HG03442 (cell line): ENCODE measurements around the gene AMDHD1.
"Not testable (repeated sequence)": the region's sequence is repeated elsewhere in the genome, so short reads cannot be mapped to it uniquely, and the experiment has no call there.

Experiments
- ATAC-seq: cut with Tn5 transposase; IDR thresholded peaks from one replicate; pipeline ENCODE4 v1.9.1; 2021; ENCODE audit warnings: mild to moderate bottlenecking, moderate library complexity; ENCODE audit not compliant: unreplicated experiment

The AMDHD1 gene

DNA sequence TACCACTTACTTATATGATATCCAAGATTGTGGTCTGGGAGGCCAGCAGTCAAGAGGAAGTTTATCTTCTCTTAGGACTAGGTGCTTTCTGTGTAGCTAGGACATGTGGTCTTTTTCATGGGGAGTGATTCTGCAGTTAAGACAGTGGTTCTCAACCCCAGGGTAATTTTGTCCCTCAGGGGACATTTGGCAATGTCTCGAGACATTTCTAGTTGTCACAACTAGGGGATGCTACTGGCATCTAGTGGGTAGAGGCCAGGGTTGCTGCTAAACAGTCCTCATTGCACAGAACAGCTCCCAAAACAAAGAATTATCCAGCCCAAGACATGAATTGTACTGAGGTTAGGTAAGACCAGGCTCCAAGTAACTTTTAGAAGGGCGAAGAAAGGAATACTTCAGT lies 20.0 kb downstream of the AMDHD1 start:
- ATAC-seq, result no peak

DNA sequence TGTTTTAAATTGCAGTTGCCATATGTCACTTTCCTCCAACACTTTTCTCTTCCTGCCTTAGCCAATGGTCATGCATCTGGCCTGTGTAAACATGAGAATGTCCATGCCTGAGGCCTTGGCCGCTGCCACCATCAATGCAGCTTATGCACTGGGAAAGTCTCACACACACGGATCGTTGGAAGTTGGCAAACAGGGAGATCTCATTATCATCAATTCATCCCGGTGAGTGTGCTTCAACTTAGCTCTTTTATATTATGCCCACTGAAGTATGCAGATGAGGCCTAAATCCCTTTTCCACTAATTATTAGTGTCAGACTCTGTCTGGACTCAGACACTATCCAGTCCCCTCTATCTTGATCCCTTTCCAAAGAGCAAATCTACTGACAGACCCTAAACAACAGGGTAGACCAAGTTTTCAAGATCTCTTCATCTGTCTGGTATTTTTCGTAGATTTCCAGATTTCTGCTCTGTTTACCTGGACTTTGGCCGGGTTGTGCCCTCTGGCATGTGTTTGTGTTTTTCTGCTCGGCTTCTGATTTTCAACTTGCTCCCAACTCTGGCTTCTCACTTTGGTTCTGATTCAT lies 23.2 kb downstream of the AMDHD1 start:
- no peak for ATAC-seq

DNA sequence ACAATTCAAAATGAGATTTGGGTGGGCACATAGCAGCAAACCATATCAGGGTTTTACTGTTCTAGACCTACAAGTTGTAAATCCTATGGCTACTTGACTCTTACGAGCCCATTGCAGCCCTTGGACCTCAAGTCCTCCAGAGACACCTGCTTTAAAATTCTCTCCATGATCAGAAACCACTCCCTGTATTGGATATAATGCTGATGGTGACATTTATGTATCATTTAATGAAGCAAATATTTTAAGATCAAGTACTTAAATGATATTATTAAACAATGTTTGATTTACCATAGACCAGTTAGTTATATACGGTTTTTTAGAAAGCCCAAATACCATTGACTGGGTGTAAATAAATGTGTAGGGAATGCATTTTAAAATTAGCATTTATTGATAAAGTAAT lies 24.2 kb downstream of the AMDHD1 start:
- ATAC-seq, result no peak

DNA sequence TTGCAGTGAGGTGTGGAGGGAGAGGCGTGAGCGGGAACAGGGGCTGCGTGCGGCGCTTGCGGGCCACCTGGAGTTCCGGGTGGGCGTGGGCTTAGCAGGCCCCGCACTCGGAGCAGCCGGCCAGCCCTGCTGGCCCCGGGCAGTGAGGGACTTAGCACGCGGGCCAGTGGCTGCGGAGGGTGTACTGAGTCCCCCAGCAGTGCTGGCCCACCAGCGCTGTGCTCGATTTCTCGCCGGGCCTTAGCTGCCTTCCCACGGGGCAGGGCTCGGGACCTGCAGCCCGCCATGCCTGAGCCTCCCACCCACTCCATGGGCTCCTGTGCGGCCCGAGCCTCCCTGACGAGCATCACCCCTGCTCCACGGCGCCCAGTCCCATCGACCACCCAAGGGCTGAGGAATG lies 26.0 kb downstream of the AMDHD1 start:
- ATAC-seq, result not testable (repeated sequence)

DNA sequence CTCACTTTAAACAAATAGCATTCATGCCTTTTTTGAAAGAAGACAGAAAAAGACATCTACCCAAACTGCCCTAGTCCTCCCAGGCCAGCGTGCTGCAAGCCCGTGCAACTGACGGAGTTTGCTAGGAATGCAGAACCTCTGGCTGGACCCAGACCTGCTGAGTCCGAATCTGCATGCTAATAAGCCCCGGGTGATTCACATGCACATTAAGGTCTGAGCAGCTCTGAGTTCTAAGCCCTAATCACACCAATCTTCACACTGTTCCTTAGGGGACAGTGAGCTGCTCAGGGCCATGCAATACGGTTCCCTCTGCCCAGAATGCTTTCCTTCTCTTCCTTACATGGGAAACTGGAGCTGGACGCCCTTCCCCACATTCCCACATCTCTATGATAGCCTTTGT lies 27.8 kb downstream of the AMDHD1 start:
- no peak for ATAC-seq

DNA sequence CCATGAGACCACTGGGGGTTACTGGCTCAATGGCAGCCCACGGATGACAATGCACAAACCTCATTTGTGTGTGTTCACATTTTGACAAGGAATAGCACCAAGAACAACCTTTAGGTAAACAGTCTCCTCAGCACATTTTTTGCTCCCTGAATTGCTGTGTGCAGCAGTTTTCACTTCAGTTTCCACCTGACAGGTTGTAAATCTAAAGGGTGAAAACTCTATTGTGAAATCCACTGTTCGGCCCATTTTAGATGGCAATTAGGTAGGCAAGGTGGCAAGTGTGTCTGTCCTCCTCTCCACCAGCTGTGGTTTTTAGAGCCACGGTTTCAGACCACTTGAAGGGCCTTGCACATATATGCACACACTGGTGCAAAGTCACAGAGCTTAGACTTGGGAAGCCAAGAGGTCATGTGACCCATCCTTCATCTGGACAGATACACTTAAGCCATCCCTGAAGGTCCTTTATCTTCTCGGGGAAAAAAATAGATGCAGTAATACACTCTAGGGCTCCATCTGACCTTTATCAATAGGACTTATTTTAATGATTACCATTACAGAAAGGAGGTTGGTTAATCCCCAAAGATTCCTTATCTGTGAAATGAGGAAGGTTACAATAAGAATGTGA lies 29.8 kb downstream of the AMDHD1 start:
- ATAC-seq, result no peak

DNA sequence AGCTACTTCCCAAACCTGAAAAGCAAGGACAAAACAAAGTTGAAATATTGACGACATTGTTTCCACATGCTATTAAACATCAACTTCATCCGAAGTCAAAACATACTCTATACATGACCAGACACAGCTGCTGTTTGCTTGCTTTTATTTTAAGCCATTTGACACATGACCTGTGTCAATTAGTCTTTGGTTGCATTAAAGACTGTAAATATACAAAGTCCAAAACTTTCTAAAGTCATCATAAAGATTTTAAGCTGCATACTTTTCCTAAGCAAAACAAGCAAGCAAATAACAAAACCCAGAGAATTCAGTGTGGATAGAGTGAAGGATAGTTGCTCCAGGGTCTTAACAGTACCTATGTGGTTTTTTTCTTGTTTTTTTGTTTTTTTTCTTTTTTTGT lies 31.2 kb downstream of the AMDHD1 start:
- ATAC-seq, result no peak

DNA sequence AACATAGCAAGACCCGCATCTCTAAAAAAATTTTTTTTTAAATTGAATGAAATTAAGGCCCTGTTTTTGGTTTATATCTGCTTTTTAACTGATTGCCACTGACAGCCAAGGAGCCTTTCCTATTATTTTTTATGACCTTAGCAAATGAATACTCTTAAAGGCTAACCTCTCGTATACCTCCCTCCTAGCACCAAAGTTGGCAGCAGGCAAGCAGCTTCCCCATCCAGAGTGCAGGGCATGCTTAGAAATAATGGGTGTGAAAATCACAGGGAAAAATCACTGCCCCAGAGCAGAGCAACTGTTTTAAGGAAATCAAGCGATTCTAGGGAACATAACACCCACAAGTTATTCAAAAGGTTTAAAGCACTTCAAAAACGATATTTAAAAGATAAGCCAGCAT lies 32.4 kb downstream of the AMDHD1 start:
- no peak for ATAC-seq

DNA sequence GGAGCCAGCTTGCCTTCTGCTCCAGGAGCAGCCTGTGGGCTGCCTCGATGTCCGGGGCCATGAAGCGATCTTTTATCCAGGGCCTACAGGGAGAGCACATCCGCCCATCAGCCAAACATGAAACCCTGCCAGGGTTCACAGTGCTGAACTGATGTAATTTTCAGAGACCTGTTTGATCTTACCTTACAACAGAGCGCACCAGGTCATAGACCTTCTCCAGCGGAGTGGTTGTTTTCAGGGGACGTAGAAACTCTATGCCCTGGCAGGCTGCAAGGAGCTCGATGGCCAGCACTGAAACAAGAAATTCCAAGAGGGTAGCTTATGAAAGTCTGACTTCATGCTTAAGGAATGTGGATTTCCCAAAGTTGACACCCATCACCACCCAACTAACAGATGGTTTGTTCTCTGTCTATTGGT lies 33.3 kb downstream of the AMDHD1 start:
- no peak for ATAC-seq

DNA sequence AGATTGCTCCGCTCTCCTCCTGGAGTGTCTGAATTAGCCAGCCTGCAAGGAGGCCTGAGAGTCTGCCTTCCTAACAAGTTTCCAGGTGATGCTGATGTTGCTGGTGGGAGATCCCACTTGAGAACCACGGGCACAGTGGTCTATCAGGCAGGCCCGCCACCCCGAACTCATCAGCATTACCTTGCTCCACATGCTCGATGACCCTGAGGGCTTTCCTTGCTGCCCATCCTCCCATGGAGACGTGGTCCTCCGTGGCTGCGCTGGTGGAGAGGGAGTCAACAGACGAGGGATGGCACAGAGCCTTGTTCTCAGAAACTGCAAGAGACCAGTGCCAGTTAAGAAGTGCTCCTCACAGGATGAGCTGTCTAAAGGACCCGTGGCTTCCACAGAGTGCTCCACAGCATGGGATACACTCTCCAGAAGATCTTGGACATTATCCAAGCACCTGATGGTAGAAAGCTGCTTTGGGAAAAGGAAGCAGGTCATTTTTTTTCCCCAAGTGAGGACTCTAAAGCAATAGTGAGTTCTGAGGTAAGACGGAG lies 34.7 kb downstream of the AMDHD1 start:
- no peak for ATAC-seq

DNA sequence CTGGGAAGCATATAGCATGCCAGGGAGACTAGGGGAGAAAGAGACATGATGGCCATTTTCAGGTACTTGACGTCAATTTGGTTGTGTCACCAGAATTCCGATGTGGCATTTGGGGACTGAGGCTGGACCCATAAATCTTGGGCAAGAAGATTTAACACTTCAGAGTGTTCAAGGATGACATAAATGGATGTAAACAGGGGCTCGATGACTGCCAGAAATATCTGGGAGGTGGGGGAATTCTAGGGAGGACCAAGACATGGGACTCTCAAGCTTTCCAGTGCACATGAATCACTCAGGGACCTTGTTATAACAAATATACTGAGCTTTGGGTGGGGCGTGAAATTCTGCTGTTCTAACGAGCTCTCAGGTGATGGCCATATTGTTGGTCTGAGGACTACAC lies 35.2 kb downstream of the AMDHD1 start:
- ATAC-seq, result no peak

DNA sequence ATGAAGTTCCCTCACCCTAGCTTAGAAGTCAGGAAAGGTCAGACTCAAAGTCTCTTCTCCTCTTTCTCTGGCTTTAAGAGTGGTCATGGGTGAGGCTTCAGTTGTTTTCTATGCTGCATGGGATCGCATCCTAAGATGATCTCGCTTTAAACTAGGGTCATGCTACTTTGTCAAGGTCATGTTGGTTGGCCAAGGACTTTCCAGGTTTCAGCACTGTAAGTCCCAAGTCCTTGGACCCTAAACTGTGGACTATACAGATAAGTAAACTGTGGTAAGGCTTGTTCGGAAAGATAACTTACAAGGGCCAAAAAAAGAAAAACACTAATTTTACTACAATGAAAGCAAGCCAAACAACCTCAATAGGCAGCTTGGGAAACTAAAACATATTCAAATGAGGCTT lies 35.6 kb downstream of the AMDHD1 start:
- ATAC-seq, result no peak

DNA sequence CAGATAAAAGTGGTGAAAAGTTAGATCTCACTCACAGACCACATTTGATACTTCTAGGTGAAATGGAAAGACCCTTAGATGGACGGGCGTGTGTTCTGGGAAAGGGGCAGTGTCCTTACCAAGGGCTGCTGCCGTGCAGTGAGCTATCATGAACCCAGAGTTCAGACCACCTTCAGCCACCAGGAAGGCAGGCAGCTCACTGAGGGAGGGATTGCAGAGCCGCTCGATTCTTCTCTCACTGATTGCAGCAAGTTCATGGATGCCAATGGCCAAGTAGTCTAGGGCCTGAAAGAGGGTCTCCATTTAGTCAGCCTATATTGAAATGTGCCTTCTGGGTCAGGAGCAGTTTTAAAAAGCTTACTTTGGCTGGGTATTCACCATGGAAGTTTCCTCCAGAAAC lies 37.3 kb downstream of the AMDHD1 start:
- ATAC-seq, result no peak

DNA sequence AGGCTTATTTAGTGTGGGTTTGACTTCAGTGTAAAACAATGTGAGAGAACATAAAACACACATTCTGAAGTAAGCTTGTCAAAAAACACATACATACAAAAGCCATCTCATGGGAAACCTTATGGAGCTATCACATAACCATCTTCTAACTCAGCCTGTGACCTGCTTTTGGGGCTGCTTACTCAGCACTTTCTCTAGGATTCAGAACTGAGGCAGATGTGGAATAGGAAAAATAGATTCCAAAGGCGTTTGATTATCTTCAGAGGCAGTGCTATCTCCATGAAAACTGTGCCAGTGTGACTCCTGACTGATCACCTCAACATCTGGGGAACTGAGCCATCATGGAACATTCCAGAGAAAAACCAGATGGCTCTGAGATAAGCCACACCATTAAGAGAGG lies 39.5 kb downstream of the AMDHD1 start:
- no peak for ATAC-seq

DNA sequence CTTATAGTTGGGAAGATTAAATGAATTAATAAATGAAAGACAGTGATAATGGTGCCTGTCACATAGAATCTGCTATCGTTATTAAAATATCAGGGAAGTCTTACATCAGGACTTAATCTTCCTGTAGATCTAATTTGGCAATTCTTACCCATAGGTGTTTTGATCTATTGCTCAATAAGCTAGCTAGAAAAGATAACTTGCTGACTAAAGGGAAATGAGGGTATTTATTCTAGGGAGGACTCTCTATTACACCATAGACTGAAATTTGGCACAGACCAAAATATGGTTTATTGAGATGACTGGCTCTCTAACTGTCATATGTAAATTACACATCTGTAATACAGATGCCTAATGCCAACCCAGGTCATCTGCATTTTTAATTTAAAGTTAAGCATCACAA lies 41.6 kb downstream of the AMDHD1 start:
- no peak for ATAC-seq

DNA sequence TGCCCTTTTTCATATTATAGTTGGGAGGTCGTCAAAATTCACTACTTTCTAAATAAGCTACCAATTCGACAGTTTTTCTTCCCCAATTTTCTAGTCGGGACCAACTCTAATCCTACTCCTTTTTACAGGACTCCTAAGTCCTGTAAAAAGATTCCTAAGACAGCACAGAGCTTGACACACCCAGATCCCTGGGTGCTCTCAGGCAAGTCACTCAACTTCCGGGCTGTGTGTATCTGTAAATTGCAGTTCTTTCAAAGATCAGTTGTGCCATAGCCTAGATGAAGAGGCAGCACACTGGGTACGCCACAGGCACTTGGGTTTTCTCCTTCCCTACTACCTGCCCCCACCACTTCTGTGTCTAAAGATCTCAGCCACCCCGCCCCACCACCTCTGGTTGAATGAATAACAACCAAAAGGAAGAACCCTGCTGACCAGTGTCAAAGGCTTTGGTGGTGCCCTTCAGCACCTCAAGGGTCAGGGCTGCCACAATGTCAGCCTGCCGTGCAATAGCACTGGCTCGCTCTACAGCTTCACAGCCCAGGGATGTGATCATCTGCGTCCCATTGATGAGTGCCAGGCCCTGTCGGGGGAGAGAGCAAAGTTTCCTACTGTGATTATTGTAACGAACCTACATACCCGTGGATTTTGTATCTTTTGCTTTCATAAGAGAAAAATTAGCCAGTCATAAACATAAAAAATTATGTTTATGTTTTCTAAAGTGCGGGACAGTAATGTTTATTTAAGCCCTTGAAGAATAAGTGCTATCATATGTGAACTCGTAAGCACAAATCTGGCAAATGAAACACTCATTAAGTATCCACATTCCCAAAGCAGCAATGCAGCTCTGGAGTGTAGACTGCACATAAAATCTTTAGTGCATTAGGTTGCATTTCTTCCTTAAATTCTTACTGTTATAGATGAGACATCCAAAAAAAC lies 43.8 kb downstream of the AMDHD1 start:
- ATAC-seq, result no peak

DNA sequence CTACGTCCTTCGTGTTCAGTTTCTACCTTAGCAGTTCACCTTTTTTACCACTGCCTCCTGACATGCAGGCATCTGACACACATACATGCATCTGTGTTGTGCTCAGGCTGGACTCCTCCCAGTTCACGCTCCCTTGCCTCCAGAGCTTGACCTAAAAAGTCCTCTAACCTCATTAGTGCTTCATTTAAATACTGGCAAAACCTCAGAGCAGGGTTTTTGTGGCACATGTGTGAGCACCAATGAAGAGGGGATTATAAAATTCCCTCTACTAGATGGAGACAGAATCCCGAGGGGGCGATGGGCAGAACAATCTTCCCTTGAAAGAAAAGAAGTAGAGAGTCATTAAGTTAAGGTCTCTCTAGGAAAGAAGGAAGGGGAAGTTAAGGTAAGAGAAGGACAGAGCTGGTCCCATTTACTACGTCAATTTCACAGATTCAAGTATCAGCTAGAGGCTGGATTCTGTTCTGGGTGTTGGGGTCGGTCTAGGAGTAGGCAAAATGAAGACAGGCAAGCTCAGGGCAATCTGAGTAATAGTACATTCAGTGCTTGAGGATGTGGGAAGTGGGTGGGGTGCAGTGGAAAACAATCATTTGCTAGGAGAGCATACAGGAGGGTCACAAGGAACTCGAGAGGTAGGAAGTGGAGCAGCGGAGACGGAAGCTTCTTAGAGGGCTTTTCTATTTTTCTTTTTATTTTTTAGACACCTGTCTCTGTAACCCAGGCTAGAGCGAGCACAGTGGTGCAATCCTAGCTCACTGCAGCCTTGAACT lies 45.6 kb downstream of the AMDHD1 start:
- no peak for ATAC-seq

DNA sequence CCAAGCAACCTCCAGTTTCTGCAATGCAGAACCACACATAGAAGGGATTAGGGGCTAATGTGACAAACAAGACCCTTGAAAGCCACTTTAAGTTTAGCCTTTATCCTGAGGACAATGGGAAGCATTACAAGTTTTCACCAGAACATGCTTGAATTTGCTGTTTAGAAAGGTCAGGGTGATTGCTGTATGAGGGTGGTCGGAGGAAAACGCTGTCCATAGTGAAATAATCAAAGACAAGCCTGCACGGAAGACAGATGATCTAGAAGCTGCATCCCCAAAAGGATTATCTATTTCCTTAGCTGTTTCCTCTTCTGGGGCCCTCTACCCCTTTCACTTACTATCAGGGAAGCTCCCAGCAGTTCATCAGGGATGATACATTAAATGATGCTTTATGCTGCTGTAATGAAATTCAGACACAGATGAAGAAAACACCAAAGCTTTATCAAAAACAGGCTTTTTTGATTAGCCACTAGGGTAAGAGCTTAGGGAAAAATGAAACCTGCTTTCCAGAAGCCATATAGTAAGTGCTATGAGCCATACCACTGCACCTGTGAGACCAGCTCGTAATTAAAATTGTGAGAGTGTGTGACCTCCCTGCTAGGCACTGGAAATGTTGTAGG lies 46.5 kb downstream of the AMDHD1 start:
- ATAC-seq, result no peak

DNA sequence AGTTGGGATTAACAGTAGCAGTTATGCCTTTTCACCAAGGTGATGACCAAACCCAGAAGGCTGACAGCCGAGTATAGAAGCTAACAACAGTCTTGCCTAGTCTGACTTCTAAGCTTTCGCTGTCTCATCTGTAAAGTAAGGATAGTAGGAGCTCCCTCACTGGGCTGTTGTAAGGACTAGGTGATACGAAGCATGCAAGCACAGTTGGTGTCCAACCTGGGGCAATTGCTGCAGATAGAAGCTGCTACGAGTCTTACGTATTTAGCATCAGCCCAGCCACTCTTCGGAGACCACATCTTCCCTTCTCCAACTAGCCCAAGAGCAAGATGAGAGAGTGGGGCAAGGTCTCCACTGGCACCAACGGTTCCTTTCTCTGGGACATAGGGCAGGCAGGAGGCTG lies 47.0 kb downstream of the AMDHD1 start:
- no peak for ATAC-seq

DNA sequence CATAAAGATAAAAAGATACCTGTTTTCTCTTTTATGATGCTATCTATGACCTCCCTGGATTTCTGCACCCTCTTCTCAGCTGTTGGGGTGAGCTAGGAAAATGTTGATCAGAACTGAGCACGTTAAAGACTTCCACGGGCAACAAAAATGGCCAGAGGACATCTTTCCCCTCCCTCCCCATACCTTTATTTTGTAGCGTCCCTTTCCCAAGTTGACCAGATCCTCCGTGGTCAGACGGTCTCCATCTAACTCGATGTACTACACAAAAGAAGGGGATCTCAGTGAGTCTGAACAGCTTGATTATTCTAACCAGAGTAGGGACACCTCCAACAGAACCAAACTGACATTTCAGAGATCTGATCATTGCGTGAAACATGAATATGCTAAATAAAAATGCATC lies 50.8 kb downstream of the AMDHD1 start:
- no peak for ATAC-seq

DNA sequence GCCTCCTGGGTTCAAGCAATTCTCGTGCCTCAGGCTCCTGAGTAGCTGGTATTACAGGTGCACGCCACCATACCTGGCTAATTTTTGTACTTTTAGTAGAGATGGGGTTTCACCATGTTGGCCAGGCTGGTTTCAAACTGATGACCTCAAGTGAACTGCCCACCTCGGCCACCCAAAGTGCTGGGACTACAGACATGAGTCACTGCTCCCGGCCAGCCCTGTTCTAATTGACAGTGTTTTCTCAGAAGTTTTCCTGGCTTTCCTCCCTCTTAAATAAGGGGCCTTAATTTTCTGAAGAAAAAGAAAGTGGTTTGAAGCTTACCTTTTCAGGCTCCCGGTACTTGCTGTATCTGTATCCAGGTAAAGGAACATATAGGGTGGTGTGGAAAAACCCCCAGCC lies 51.3 kb downstream of the AMDHD1 start:
- ATAC-seq, result no peak
